Prostate gland (tissue), 2 donors: Measurements from ENCODE around the gene SFTPD. TPM values are rescaled to one million over a fixed set of nuclear protein-coding genes. Genes with fewer than 3 reads are reported as not detected.

Experiments used
- DNase-seq: peaks from one replicate; pipeline ENCODE4 v3.0.0-alpha.2; 2019; ENCODE audit warnings: low spot score
- H3K27ac ChIP-seq, 2 donors: fragments of 200-600 bp; sonication (generic); 2 replicates each; pipeline ENCODE4 v1.5.1; 2017 to 2019
- H3K27me3 ChIP-seq: fragments of 200-600 bp; sonication (generic); replicated peaks from 2 replicates; pipeline ENCODE4 v1.5.1; 2019; ENCODE audit not compliant: insufficient read depth
- H3K36me3 ChIP-seq, 2 donors: fragments of 200-600 bp; sonication (generic); 1 replicate in 1 of 2; 2 replicates in 1 of 2; pipeline versions ENCODE4 v1.5.1 to v1.8.1; 2017 to 2019
- H3K4me1 ChIP-seq: fragments of 200-600 bp; sonication (generic); replicated peaks from 2 replicates; pipeline ENCODE4 v1.5.1; 2019
- H3K4me3 ChIP-seq, 2 donors: fragments of 200-600 bp; sonication (generic); 2 replicates each; pipeline ENCODE4 v1.5.1; 2017 to 2019
- H3K9me3 ChIP-seq: fragments of 200-600 bp; sonication (generic); 2 replicates; pipeline ENCODE4 v1.5.1; 2017
- CTCF ChIP-seq, 4 experiments: fragments of 200-600 bp in 2 of 4; fragments of 450-650 bp in 2 of 4; sonication (generic) in 2 of 4; IDR thresholded peaks; 1 replicate in 3 of 4; 2 replicates in 1 of 4; pipeline ENCODE4 v1.5.1; 2016 to 2019; ENCODE audit warnings: antibody characterized with exemption in 4 of 4, mild to moderate bottlenecking in 2 of 4, moderate library complexity in 2 of 4
- POLR2A ChIP-seq: fragments of 450-650 bp; IDR thresholded peaks from one replicate; pipeline ENCODE4 v1.6.1; 2016; ENCODE audit warnings: antibody characterized with exemption, mild to moderate bottlenecking
- POLR2AphosphoS5 ChIP-seq: sonication (generic); formaldehyde crosslinking; IDR thresholded peaks from one replicate; pipeline ENCODE4 v1.6.1; 2017; ENCODE audit warnings: antibody characterized with exemption
- WGBS: methylation state at CpG from one replicate; pipeline ENCODE4 v1.1.5; 2018; 5-methylcytosine and 5-hydroxymethylcytosine counted together
- intact Hi-C: fragments of 100-400 bp; cut with DNase I; formaldehyde crosslinking; loops from one replicate; pipeline ENCODE4 v1.14.2; 2022
- total RNA-seq, 2 donors: library from RNA; depleted of rRNA; stranded (reverse); fragments of >200 nt; gene quantifications; one replicate each; pipeline ENCODE4 v1.1.0, GENCODE V29; 2016

Gene SFTPD
- total RNA-seq, 2 donors from 2014 or later, result 2.1 to 2.6 TPM

GRCh38 chr10:79930751-79931150, 18.2 kb downstream of the SFTPD start:
- no peak overlapping the region for H3K4me3 ChIP-seq
- peaks cover 5% of the 10 kb centered on the region for H3K4me1 ChIP-seq
- intact Hi-C loops, result no loop called here
- no peak for DNase-seq
- no peaks in the 10 kb centered on the region for H3K27me3 ChIP-seq
- TF ChIP-seq POLR2AphosphoS5 (no peak), POLR2A (no peak), CTCF (IDR thresholded peaks at IDR 0.05) (no peak)
- no peak overlapping the region for H3K27ac ChIP-seq
- H3K9me3 ChIP-seq, result no peaks in the 10 kb centered on the region
- WGBS, result 53% methylated on average over 2 of the region's 2 CpGs
- no peaks in the 10 kb centered on the region for H3K36me3 ChIP-seq

GRCh38 chr10:79930267-79930666, 18.6 kb downstream of the SFTPD start:
- 79% methylated on average over 3 of the region's 4 CpGs for WGBS
- Histone ChIP-seq H3K36me3 (no peaks in the 10 kb centered on the region), H3K27ac (no peak overlapping the region), H3K9me3 (no peaks in the 10 kb centered on the region), H3K4me1 (peaks cover 5% of the 10 kb centered on the region), H3K27me3 (no peaks in the 10 kb centered on the region), H3K4me3 (no peak overlapping the region)
- intact Hi-C loops, result no loop called here
- TF ChIP-seq CTCF (IDR thresholded peaks at IDR 0.05) (no peak), POLR2AphosphoS5 (no peak), POLR2A (no peak)
- no peak for DNase-seq

- Histone ChIP-seq H3K27ac (no peak overlapping the region), H3K4me3 (no peak overlapping the region), H3K36me3 (no peaks in the 10 kb centered on the region), H3K4me1 (peaks cover 5% of the 10 kb centered on the region), H3K9me3 (no peaks in the 10 kb centered on the region), H3K27me3 (no peaks in the 10 kb centered on the region)
- peak; percentile 38 for TF ChIP-seq POLR2AphosphoS5
- TF ChIP-seq CTCF (IDR thresholded peaks at IDR 0.05), result peak; percentile 75 to 91 (median 87)
- TF ChIP-seq POLR2A, result no peak
- intact Hi-C loops, result loop anchor here (2.0 kb wide), 1 partner anchor 365 kb away; no protein-coding TSS in a partner anchor
- WGBS, result 21% methylated on average over 14 of the region's 14 CpGs
- DNase-seq, result peak; percentile 72
These were observed 19.4 kb downstream of the SFTPD start for GRCh38 chr10:79929409-79929904.

GRCh38 chr10:79928028-79928583, 20.8 kb downstream of the SFTPD start:
- no peak for DNase-seq
- intact Hi-C loops, result loop anchor here (2.0 kb wide), 1 partner anchor 363 kb away; no protein-coding TSS in a partner anchor
- H3K36me3 ChIP-seq, result no peaks in the 10 kb centered on the region
- H3K4me1 ChIP-seq, result peaks cover 5% of the 10 kb centered on the region
- no peak overlapping the region for H3K27ac ChIP-seq
- no peak overlapping the region for H3K4me3 ChIP-seq
- no peak for TF ChIP-seq POLR2A
- no peak for TF ChIP-seq POLR2AphosphoS5
- TF ChIP-seq CTCF (IDR thresholded peaks at IDR 0.05), result no peak
- 73% methylated on average over 7 of the region's 7 CpGs for WGBS
- no peaks in the 10 kb centered on the region for H3K27me3 ChIP-seq
- no peaks in the 10 kb centered on the region for H3K9me3 ChIP-seq
